Naive thymus-derived CD8-positive, alpha-beta T cell (primary cell): ENCODE measurements around the gene YOD1. TPM values are rescaled to one million over a fixed set of nuclear protein-coding genes. Genes with fewer than 3 reads are reported as not detected.
A peak's percentile ranks its signal among the peaks of the same experiment; 100 is the strongest.
"Not testable (repeated sequence)": the region's sequence is repeated elsewhere in the genome, so short reads cannot be mapped to it uniquely, and the experiment has no call there.

Source experiments
- ATAC-seq, 2 donors: fragments of 150-1000 bp; cut with Tn5 transposase in 1 of 2; sonication (Bioruptor Pico), chemical (Tn5 transposase) in 1 of 2; 1 replicate in 1 of 2; 2 replicates in 1 of 2; pipeline ENCODE4 v1.10.0; 2021; ENCODE audit warnings: mild to moderate bottlenecking in 2 of 2, moderate library complexity in 2 of 2
- POLR2A ChIA-PET: fragments of 350-600 bp; sonication (Branson Sonifier 250); formaldehyde crosslinking; loops from one replicate; lab custom pipeline; 2021; ENCODE audit warnings: antibody characterized with exemption; lab: Charles Lee
- DNase-seq, 10 donors: peaks; one replicate each; pipeline versions ENCODE4 v3.0.0 to v3.0.0-alpha.2; 2020 to 2022
- H3K27ac Mint-ChIP-seq, 10 donors: one replicate each; pipeline ENCODE4 v1.8.0; 2020 to 2022; ENCODE audit warnings: mild to moderate bottlenecking in 10 of 10, mixed read lengths in 10 of 10, moderate library complexity in 4 of 10, inconsistent platforms in 1 of 10
- H3K27me3 Mint-ChIP-seq, 5 donors: one replicate each; pipeline ENCODE4 v1.8.0; 2021 to 2022; ENCODE audit warnings: mixed read lengths in 5 of 5
- H3K36me3 Mint-ChIP-seq, 3 donors: one replicate each; pipeline ENCODE4 v1.8.0; 2020 to 2022; ENCODE audit warnings: mixed read lengths in 3 of 3, mild to moderate bottlenecking in 2 of 3, inconsistent platforms in 1 of 3
- H3K4me1 Mint-ChIP-seq, 4 donors: one replicate each; pipeline ENCODE4 v1.8.0; 2021 to 2022; ENCODE audit warnings: mixed read lengths in 4 of 4
- H3K4me3 Mint-ChIP-seq, 10 donors: one replicate each; pipeline ENCODE4 v1.8.0; 2020 to 2022; ENCODE audit warnings: mild to moderate bottlenecking in 10 of 10, mixed read lengths in 10 of 10, moderate library complexity in 6 of 10, inconsistent platforms in 1 of 10
- H3K9me3 Mint-ChIP-seq, 9 donors: one replicate each; pipeline ENCODE4 v1.8.0; 2020 to 2022; ENCODE audit warnings: mixed read lengths in 9 of 9, mild to moderate bottlenecking in 3 of 9, inconsistent platforms in 1 of 9, moderate library complexity in 1 of 9
- polyA plus RNA-seq, 3 donors: library from polyadenylated mRNA; unstranded; fragments of 300-500 nt; fragmentation: Illumina TruSeq; gene quantifications; one replicate each; pipeline ENCODE4 v1.2.3, GENCODE V29; 2021
- total RNA-seq, 8 experiments: library from RNA in 2 of 8; stranded (reverse) in 2 of 8; gene quantifications; one replicate each; pipeline ENCODE4 v1.2.3 and lab custom pipeline; 2021 to 2026

YOD1 gene
- total and polyA plus RNA-seq, 5 experiments from 2014 or later: 0.70 to 12.0 (median 1.3) TPM

DNA sequence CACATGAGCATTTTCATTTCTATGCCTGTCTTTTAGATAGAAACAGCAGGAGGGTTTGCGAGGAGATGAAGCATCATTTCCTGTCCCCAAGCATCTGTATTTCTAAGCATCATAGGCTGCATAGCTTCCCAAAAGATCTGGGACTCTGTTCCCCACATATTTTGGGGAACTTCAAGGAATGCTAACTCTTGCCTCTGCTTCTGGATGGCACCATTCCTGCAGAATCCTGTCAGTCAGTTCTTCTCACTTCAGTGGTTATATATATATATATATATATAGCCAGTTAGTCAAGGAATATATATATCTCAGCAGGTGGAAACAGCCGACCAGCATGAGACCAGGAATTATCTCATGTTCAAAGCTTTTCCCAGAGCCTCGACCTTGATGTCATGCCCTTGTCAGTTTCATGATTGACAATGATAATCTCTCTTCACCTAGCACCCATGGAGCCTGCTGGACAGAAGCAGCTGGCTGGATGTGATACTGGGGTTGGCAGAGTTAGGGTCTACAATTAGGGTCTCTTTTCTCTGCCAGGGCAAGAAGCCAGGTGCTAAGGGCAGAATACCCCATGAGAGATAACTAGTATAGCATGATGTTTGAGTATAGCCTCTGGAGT lies 4.5 kb upstream of the YOD1 start:
- POLR2A ChIA-PET: interaction anchor here (1.6 to 1.9 kb wide), 2 partner anchors 16 to 266 kb away, joined by 4 to 5 read pairs; partner anchors contain the start of gene CD55

DNA sequence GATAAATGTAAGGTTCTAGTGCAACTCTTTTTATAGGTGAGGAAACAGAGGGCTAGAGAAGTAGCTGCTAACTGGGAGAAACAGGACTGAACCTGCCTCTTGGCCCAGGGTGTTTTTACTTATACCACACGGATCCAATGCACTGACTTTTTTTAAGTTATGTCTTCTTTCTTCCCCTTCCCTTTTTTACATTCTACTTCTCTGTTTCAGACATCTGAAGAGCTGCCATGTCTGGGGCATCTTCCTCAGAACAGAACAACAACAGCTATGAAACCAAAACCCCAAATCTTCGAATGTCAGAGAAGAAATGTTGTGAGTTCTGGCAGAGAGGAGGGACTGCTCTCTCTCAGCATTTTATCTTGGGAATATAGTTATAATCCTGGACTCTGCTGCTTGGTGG lies 3.5 kb upstream of the YOD1 start:
- H3K4me3 Mint-ChIP-seq: peak overlapping the region in 8 of 10 donors; percentile 81 to 100 (median 98)
- POLR2A ChIA-PET: interaction anchor here (1.6 to 1.9 kb wide), 2 partner anchors 17 to 267 kb away, joined by 4 to 5 read pairs; partner anchors contain the start of gene CD55

More for the DNA sequence above, 4.5 kb upstream of the YOD1 start:
- Mint-ChIP-seq H3K27ac (peak overlapping the region in 4 of 10 donors; percentile 35 to 86 (median 77)), H3K9me3 (no peaks in the 10 kb centered on the region), H3K4me1 (peaks cover 14 to 45% (median 38%) of the 10 kb centered on the region in 4 donors), H3K27me3 (no peaks in the 10 kb centered on the region), H3K4me3 (peak overlapping the region in 1 of 10 donors; percentile 99), H3K36me3 (peaks cover 0 to 5% (median 0%) of the 10 kb centered on the region in 3 donors)
- ATAC-seq: no peak
- no peak for DNase-seq

DNA sequence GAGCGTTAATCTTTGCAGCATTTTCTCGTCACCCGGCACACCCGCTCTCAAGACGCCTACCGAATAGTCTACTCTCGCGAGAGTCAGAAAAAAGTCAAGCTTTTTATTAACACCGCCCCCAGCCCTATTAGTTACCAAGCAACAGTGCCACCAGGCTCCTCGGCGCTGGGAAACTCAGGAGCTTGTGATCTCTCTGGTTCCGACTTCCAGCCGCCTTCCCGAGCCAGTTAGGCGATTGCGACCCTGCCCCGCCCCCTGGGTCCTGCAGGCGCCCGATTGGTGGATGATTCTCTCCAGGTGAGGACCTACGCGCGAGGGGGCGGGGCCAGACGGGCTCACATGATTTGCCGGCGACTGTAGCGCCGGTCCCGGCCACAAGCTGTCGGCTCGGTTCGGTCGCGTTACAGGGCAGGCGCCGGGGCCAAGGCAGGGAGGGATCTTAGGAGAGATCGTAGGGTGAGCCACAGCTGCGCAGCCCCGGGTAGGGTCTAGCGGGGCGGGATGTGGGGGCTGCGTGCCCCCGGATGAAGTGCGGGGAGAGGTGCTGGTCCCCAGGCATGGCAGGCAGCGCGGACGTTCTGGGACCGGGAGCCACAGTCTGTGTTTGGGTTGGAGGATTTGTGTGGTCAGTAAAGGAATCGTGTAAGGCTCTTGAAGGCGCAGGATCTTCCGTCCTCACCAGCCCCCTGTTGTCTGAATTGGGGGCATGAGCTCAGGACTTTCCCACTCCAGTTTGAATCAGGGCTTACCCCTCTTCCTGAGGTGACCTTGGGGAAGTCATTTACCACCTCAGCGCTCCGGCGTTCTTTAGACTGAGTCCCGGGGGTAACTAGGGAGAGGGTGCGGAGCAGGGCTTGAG lies 2.1 kb upstream of the YOD1 start, which contains the start of gene PFKFB2:
Gene PFKFB2 (plus strand): TSS at position 365 of the 859 bp plus-strand sequence. CDS start 1,443 bp downstream, outside the sequence.
- ATAC-seq (peak; percentile 88 to 90), DNase-seq (peak; percentile 90 to 97 (median 94))
- POLR2A ChIA-PET: interaction anchor here (0.7 to 1.9 kb wide), 10 partner anchors 11 to 443 kb away, joined by 3 to 14 read pairs (median 4); partner anchors contain the start of genes CD55, CR1 and FCMR
- peaks cover 20 to 58% (median 51%) of the 10 kb centered on the region in 4 donors for H3K4me1 Mint-ChIP-seq
- no peaks in the 10 kb centered on the region for H3K9me3 Mint-ChIP-seq
- peak within 1 kb of the TSS; percentile 91 to 100 (median 98) for H3K4me3 Mint-ChIP-seq
- peak within 1 kb of the TSS; percentile 86 to 100 (median 98) for H3K27ac Mint-ChIP-seq
- H3K36me3 Mint-ChIP-seq: peaks cover 0 to 18% (median 0%) of the 10 kb centered on the region in 3 donors
- no peaks in the 10 kb centered on the region for H3K27me3 Mint-ChIP-seq

More for the DNA sequence above, 3.5 kb upstream of the YOD1 start:
- no peaks in the 10 kb centered on the region for H3K27me3 Mint-ChIP-seq
- peaks cover 20 to 53% (median 44%) of the 10 kb centered on the region in 4 donors for H3K4me1 Mint-ChIP-seq
- no peak for ATAC-seq
- H3K27ac Mint-ChIP-seq: peak overlapping the region in 9 of 10 donors; percentile 29 to 100 (median 84)
- no peaks in the 10 kb centered on the region for H3K9me3 Mint-ChIP-seq
- DNase-seq: no peak
- H3K36me3 Mint-ChIP-seq: peaks cover 0 to 6% (median 0%) of the 10 kb centered on the region in 3 donors

DNA sequence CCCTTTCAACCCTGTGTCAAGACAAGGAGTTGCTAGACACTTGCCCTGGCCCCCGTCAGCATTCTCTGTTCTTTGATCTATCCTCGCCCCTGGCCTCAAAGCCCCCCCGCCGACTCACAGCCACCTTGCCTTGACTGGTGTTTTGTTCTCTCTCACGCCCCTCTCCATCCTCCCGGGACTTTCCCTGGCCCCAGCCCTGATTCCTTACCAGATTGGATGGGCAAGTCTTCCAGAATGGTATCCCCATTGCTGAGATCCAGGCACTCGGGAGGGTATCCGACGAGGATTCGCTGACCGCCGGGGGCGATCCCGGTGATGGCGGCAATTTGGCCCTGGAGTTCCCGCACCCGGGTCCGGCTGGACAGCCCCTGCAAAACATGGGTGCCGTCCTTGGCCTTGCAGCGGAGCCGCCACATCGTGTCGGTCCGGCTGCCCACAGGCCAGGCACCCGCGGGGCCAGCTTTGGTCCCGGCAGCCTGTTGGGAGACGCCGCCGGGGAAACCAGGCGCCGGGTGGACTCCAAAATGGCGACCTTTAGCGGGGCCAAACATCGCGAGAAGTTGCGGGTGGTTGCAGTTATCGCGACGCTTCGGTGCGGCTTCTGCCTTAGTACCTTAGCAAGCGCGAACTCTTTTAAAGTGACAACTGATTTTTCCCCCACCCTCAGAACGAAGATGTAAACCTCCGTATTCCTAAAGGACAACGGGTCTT lies 373 bp downstream of the YOD1 start:
- H3K4me3 Mint-ChIP-seq: peak overlapping the region; percentile 91 to 100 (median 97)
- peaks cover 0 to 40% (median 11%) of the 10 kb centered on the region in 3 donors for H3K36me3 Mint-ChIP-seq
- DNase-seq (peak; percentile 78 to 95 (median 89)), ATAC-seq (peak; percentile 48 to 53)
- peak overlapping the region; percentile 86 to 99 (median 98) for H3K27ac Mint-ChIP-seq
- H3K27me3 Mint-ChIP-seq: no peaks in the 10 kb centered on the region
- no peaks in the 10 kb centered on the region for H3K9me3 Mint-ChIP-seq
- peaks cover 23 to 83% (median 65%) of the 10 kb centered on the region in 4 donors for H3K4me1 Mint-ChIP-seq
- POLR2A ChIA-PET: interaction anchor here (1.5 to 1.9 kb wide), 2 partner anchors 20 to 271 kb away, joined by 4 to 5 read pairs; partner anchors contain the start of gene CD55

DNA sequence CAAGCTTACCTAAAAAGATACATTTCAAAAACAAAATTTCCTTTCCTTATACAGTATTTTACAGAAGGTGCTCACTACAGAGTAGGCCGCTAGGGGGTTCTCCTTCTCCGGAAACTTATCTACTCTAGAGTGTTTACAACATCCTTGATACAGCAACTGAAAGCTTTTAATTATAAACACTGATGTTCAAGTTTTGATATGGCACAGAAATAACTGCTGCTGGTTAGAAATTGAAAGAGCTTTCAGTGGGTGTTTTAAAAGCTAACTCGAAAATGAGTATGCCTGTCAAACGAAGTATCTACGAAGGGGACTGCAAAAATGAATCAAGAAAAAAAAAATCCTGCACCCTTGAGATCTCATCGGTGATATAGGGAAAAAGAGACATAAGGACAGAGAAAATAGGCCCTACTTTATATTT lies 1.0 kb downstream of the YOD1 start:
- H3K4me1 Mint-ChIP-seq: peaks cover 25 to 86% (median 68%) of the 10 kb centered on the region in 4 donors
- H3K36me3 Mint-ChIP-seq: peaks cover 0 to 45% (median 14%) of the 10 kb centered on the region in 3 donors
- H3K4me3 Mint-ChIP-seq: peak overlapping the region; percentile 91 to 100 (median 97)
- H3K9me3 Mint-ChIP-seq: no peaks in the 10 kb centered on the region
- ATAC-seq (peak; percentile 32 to 34), DNase-seq (peak in 9 of 10 donors; percentile 31 to 75 (median 53))
- no peaks in the 10 kb centered on the region for H3K27me3 Mint-ChIP-seq
- POLR2A ChIA-PET: interaction anchor here (1.5 to 1.9 kb wide), 2 partner anchors 21 to 272 kb away, joined by 4 to 5 read pairs; partner anchors contain the start of gene CD55
- H3K27ac Mint-ChIP-seq: peak overlapping the region; percentile 86 to 99 (median 98)

DNA sequence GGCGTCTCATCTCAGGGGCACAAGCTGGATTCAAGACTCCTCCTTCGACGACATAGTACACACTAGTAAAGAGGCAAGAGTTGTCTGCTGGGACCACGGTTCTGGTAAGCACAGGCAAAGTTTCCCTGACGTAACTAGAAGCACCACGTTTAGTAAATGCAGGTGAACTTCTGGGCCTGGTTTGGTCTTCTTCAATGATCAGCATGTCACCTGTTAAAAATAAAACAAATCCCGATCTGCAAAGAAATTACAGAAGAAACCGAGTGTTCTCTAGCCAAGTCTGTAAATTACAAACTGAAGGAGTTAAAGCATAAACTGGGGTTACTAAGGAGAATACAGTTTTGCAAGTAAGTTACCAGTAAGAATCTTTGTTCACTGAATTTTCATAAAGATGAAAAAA lies 1.5 kb downstream of the YOD1 start:
- no peaks in the 10 kb centered on the region for H3K9me3 Mint-ChIP-seq
- DNase-seq (no peak), ATAC-seq (no peak)
- POLR2A ChIA-PET: interaction anchor here (1.5 to 1.9 kb wide), 2 partner anchors 21 to 272 kb away, joined by 4 to 5 read pairs; partner anchors contain the start of gene CD55
- peak overlapping the region in 9 of 10 donors; percentile 86 to 99 (median 98) for H3K27ac Mint-ChIP-seq
- peak overlapping the region; percentile 91 to 100 (median 97) for H3K4me3 Mint-ChIP-seq
- peaks cover 0 to 50% (median 14%) of the 10 kb centered on the region in 3 donors for H3K36me3 Mint-ChIP-seq
- H3K4me1 Mint-ChIP-seq: peaks cover 26 to 86% (median 70%) of the 10 kb centered on the region in 4 donors
- H3K27me3 Mint-ChIP-seq: no peaks in the 10 kb centered on the region

DNA sequence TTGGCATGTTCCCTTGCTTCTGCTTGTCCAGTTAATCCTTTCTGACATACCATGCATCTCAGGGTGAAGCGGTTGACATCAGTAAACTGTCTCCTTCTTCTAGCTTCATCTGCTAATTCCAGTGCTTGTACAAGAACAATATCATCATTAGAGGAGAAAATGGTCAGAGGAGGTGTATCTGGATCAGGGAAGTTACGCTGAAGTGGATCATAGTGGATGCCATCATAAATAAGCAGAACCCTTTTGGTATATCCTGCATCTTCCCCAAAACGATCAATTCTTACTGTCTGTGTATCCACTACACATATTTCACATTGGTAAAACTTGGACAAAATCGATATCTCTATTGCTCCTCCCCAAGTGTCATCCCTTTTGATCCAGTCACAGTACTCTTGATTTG lies 2.0 kb downstream of the YOD1 start:
- Mint-ChIP-seq H3K9me3 (no peaks in the 10 kb centered on the region), H3K27ac (peak overlapping the region in 6 of 10 donors; percentile 24 to 98 (median 90)), H3K36me3 (peaks cover 0 to 51% (median 14%) of the 10 kb centered on the region in 3 donors), H3K4me3 (peak overlapping the region in 4 of 10 donors; percentile 91 to 97 (median 94)), H3K27me3 (no peaks in the 10 kb centered on the region), H3K4me1 (peaks cover 28 to 86% (median 70%) of the 10 kb centered on the region in 4 donors)
- no peak for ATAC-seq
- DNase-seq: no peak
- POLR2A ChIA-PET: interaction anchor here (1.9 kb wide), 1 partner anchor 22 kb away, joined by 5 read pairs; no protein-coding TSS in a partner anchor

DNA sequence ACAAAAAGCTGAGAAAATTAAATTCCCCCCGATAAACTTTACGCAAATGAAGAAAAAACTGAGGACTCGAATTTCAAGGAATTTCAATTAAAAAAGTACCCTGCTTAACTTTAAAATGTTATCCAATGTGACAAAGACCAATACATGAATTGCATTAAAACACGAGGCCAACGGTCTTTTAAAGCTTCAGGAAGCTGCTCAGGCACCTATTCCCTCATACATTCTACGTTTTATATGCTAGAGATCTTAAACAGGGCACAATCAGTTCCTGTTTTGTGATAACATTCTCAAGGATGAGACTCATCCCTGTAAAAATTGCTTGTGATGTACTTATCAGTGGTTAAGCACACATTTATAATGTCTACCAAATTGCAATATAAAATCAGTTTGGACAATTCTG lies 3.0 kb downstream of the YOD1 start:
- DNase-seq: no peak
- no peaks in the 10 kb centered on the region for H3K27me3 Mint-ChIP-seq
- peaks cover 28 to 87% (median 68%) of the 10 kb centered on the region in 4 donors for H3K4me1 Mint-ChIP-seq
- H3K9me3 Mint-ChIP-seq: no peaks in the 10 kb centered on the region
- H3K36me3 Mint-ChIP-seq: peaks cover 0 to 60% (median 14%) of the 10 kb centered on the region in 3 donors
- POLR2A ChIA-PET: interaction anchor here (0.6 kb wide), 1 partner anchor 264 kb away, joined by 3 read pairs; no protein-coding TSS in a partner anchor
- peak overlapping the region in 1 of 10 donors; percentile 24 for H3K4me3 Mint-ChIP-seq
- no peak overlapping the region for H3K27ac Mint-ChIP-seq
- no peak for ATAC-seq

DNA sequence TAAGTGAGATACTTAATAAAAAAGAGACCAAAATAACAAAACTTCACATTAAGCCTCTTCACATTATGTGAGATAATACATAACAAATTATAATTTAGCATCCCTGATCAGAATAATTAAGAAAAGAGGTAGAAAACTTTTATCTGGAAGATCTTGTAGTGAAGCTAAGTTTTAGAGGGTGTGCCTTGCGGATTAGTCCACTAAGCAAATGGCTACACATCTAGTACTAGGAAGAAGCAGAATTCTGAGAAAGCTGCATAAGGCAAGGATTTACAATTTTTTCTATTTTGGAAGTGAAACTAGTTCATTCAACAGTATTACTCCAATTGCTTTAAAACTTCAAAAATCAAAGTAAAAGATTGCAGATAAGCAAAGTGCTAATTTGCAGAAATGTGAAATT lies 3.5 kb downstream of the YOD1 start:
- ATAC-seq (no peak), DNase-seq (no peak)
- Mint-ChIP-seq H3K4me3 (peak overlapping the region in 5 of 10 donors; percentile 2 to 41 (median 32)), H3K36me3 (peaks cover 0 to 65% (median 15%) of the 10 kb centered on the region in 3 donors), H3K4me1 (peaks cover 27 to 86% (median 69%) of the 10 kb centered on the region in 4 donors), H3K9me3 (no peaks in the 10 kb centered on the region), H3K27me3 (no peaks in the 10 kb centered on the region), H3K27ac (peak overlapping the region in 2 of 10 donors; percentile 13 to 22)
- POLR2A ChIA-PET: no interaction called here

DNA sequence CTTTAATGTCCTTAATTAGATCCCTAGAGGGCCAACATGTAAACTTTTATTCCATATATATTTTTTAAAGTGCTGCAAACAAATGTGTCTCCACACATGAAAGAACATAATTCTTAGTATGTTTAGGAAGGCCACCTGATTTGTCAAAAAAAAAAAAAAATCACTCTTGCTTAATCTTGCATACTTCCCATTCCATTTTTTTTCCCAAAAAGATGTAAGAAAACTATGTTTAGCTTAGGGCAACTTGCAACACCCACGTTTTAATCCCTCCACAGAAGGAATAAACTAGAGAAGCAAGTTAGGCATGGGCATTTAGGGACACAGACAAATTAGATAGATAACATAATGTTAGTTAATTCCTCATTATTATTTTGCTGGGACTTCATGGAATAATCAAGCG lies 5.6 kb downstream of the YOD1 start:
- H3K27ac Mint-ChIP-seq: peak overlapping the region in 1 of 10 donors; percentile 20
- no peaks in the 10 kb centered on the region for H3K9me3 Mint-ChIP-seq
- peaks cover 21 to 78% (median 60%) of the 10 kb centered on the region in 4 donors for H3K4me1 Mint-ChIP-seq
- H3K27me3 Mint-ChIP-seq: no peaks in the 10 kb centered on the region
- ATAC-seq (no peak), DNase-seq (no peak)
- H3K4me3 Mint-ChIP-seq: peak overlapping the region in 5 of 10 donors; percentile 9 to 65 (median 32)
- POLR2A ChIA-PET: interaction anchor here (0.6 to 0.7 kb wide), 3 partner anchors 15 to 284 kb away, joined by 3 to 4 read pairs (median 4); no protein-coding TSS in a partner anchor
- peaks cover 0 to 69% (median 16%) of the 10 kb centered on the region in 3 donors for H3K36me3 Mint-ChIP-seq

DNA sequence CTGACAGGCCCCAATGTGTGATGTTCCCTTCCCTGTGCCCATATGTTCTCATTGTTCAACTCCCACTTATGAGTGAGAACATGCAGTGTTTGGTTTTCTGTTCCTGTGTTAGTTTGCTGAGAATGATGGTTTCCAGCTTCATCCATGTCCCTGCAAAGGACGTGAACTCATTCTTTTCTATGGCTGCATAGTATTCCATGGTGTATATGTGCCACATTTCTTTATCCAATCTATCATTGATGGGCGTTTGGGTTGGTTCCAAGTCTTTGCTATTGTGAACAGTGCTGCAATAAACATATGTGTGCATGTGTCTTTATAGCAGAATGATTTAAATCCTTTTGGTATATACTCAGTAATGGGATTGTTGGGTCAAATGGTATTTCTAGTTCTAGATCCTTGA lies 9.6 kb downstream of the YOD1 start:
- DNase-seq, POLR2A ChIA-PET, H3K27ac Mint-ChIP-seq, H3K27me3 Mint-ChIP-seq, H3K4me3 Mint-ChIP-seq, H3K9me3 Mint-ChIP-seq, ATAC-seq: not testable (repeated sequence)
- Mint-ChIP-seq H3K36me3 (peaks cover 0 to 37% (median 9%) of the 10 kb centered on the region in 3 donors), H3K4me1 (peaks cover 15 to 44% (median 33%) of the 10 kb centered on the region in 4 donors)
